Parathyroid adenoma (tissue), 2 donors: ENCODE data around the gene P2RX2.

Source experiments
- H2AFZ ChIP-seq: fragments of 300-600 bp; sonication (generic); one replicate; pipeline ENCODE4 v1.7.0; 2017; ENCODE audit warnings: antibody characterized with exemption, mild to moderate bottlenecking
- H3K27ac ChIP-seq: fragments of 300-600 bp; sonication (generic); one replicate; pipeline ENCODE4 v1.7.0; 2017
- H3K27me3 ChIP-seq: fragments of 300-600 bp; sonication (generic); one replicate; pipeline ENCODE4 v1.7.0; 2017; ENCODE audit warnings: low read length; ENCODE audit not compliant: control insufficient read depth, insufficient read depth
- H3K36me3 ChIP-seq: fragments of 300-600 bp; sonication (generic); one replicate; pipeline ENCODE4 v1.7.0; 2017; ENCODE audit warnings: low read length; ENCODE audit not compliant: control insufficient read depth, insufficient read depth
- H3K4me1 ChIP-seq: fragments of 300-600 bp; sonication (generic); one replicate; pipeline ENCODE4 v1.7.0; 2017; ENCODE audit warnings: control low read depth
- H3K4me2 ChIP-seq: fragments of 300-600 bp; sonication (generic); one replicate; pipeline ENCODE4 v1.7.0; 2017; ENCODE audit warnings: low read length
- H3K4me3 ChIP-seq: fragments of 300-600 bp; sonication (generic); one replicate; pipeline ENCODE4 v1.7.0; 2017; ENCODE audit warnings: low read depth, low read length
- H3K79me2 ChIP-seq: fragments of 300-600 bp; sonication (generic); one replicate; pipeline ENCODE4 v1.7.0; 2017; ENCODE audit warnings: control low read depth
- H3K9ac ChIP-seq: fragments of 300-600 bp; sonication (generic); one replicate; pipeline ENCODE4 v1.7.0; 2017; ENCODE audit warnings: mild to moderate bottlenecking
- H3K9me3 ChIP-seq: fragments of 300-600 bp; sonication (generic); one replicate; pipeline ENCODE4 v1.7.0; 2017; ENCODE audit warnings: low read length; ENCODE audit not compliant: control insufficient read depth
- CTCF ChIP-seq: fragments of 300-600 bp; sonication (generic); IDR thresholded peaks from one replicate; pipeline ENCODE4 v1.7.0; 2017; ENCODE audit warnings: antibody characterized with exemption, mild to moderate bottlenecking
- donor health status: primary hyperparathyroidism.

Gene P2RX2

DNA sequence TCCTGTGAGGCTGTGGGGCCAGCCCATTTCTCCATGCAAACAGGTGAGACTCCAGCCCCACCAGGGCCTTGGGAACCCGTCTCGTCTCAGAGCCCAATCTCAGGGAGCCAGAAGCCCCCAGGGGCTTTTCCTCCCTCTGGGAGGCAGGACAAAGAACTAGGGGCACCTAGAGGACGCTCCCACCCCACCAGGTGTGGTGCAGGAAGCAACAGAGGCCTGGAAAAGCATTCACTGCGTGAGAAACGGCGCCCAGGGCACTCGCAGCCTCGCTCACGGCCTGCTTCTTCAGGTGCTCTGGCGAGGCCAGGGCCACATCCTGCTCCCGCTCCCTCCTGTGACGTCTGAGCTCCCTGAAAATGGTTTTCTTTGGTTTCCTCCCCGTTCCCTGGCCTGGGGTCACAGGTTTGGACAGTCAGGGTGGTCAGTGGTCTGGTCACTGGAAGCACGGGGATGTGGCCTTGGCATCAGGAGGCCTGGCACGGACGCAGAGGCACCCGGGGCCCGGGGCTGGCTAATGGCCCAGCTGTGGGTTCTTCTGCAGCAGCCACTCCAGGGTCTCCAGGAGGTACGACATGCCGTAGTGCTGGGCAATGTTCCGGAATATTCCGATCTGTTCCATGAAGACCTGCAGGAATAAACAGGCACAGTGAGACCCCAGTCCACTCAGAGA, 5.7 kb downstream of the P2RX2 start:
- Histone ChIP-seq H3K27ac (no peak overlapping the region), H3K4me3 (no peak overlapping the region), H3K9me3 (no peaks in the 10 kb centered on the region), H3K4me2 (no peak overlapping the region), H3K9ac (no peak overlapping the region), H3K27me3 (no peaks in the 10 kb centered on the region), H3K79me2 (no peaks in the 10 kb centered on the region), H2AFZ (no peak overlapping the region), H3K36me3 (no peaks in the 10 kb centered on the region), H3K4me1 (no peaks in the 10 kb centered on the region)
- no peak for TF ChIP-seq CTCF

DNA sequence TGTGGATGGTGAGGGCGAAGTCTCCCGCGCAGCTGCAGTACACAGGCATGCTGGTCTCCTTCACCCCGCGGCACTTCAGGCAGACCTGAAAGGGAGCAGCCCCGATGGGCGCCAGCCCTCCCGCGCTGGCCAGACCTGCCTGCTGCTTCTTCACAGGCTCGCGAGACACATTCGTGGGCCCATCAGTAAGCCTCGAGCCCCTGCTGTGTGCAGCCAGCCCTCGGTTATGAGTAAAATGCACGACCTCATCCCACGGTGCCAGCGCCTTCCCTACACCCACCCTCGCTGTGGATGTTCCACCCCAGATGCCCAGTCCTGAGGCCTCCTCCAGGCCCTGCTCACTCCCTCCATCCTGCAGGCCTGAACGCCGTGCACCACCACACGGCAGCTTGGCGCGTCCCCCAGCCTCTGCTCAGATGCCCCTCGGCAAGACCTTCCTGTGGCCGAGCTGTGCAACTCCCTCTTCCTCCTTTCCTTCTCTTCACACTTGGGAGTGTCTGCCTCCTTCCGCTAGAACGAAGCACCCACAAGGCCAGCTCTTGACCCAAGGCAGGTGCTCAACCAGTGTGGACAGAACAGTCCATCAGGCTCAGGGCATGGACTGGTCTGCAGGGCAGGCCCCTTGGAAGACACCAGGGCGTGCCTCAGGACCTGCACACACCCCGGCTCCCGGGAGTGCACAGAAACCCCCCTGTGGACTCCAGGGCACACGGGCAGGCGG, 6.5 kb downstream of the P2RX2 start:
- no peaks in the 10 kb centered on the region for H3K9me3 ChIP-seq
- no peak overlapping the region for H3K4me2 ChIP-seq
- H3K27me3 ChIP-seq: no peaks in the 10 kb centered on the region
- H3K9ac ChIP-seq: no peak overlapping the region
- no peak overlapping the region for H3K27ac ChIP-seq
- no peak for TF ChIP-seq CTCF
- no peak overlapping the region for H2AFZ ChIP-seq
- no peaks in the 10 kb centered on the region for H3K36me3 ChIP-seq
- H3K4me1 ChIP-seq: no peaks in the 10 kb centered on the region
- no peaks in the 10 kb centered on the region for H3K79me2 ChIP-seq
- no peak overlapping the region for H3K4me3 ChIP-seq

DNA sequence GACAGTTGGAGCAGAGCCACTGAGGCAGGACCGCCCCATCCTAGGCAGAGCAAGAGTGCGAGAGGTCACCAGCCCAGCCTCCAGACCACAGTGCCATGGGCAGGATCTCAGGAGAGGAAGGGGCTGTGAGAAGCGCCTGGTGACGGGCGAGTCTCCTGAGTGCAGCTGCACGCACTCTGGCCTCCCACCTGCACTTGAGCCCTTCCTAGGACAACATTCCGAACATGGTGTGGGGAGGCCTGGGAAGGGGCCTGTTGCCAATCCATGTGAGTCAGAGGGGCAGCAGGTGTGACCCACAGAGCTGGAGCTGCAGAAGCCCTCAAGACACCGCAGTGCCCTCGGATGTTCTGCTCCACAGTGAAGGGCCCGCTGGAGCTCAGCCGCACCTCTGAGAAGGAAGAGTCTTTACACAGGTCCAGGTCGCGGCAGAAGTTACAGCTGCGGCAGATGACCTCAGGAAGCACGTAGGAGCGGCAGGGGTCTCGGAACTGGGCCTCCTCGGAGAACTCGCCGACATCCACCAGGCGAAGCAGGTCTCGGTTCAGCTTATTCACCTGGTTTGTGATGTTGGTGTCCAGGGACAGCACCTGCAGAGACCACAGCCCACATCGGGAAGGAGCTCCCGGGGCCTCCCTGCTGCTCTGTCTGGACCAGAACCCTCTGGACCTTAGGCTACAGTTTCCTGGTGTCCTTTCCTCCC, 7.3 kb downstream of the P2RX2 start:
- Histone ChIP-seq H3K27me3 (no peaks in the 10 kb centered on the region), H3K9me3 (no peaks in the 10 kb centered on the region), H2AFZ (no peak overlapping the region), H3K4me3 (no peak overlapping the region), H3K27ac (no peak overlapping the region), H3K4me2 (no peak overlapping the region), H3K9ac (no peak overlapping the region), H3K79me2 (no peaks in the 10 kb centered on the region), H3K36me3 (no peaks in the 10 kb centered on the region), H3K4me1 (no peaks in the 10 kb centered on the region)
- TF ChIP-seq CTCF: no peak

DNA sequence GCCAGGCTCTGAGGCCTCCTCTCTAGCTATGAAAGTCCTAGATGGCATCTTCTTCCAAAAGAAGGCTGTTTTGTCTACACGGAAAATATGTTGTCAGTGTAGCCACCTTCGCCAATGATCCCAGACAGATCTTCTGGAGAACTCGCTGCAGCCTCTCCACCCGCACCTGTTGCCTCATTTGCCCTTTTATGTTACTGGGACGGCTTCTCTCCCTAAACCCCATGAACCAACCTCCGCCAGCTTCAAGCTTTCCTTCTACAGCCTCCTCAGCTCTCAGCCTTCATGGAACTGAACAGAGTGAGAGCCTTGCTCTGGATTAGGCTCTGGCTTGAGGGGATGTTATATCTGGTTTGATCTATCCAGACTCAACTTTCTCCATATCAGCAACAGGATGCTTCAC, 10.8 kb downstream of the P2RX2 start:
- Histone ChIP-seq H3K4me1 (no peaks in the 10 kb centered on the region), H3K4me2 (no peak overlapping the region), H3K36me3 (no peaks in the 10 kb centered on the region), H2AFZ (no peak overlapping the region), H3K79me2 (no peaks in the 10 kb centered on the region), H3K9me3 (no peaks in the 10 kb centered on the region), H3K27ac (no peak overlapping the region), H3K9ac (no peak overlapping the region), H3K4me3 (no peak overlapping the region), H3K27me3 (no peaks in the 10 kb centered on the region)
- no peak for TF ChIP-seq CTCF
